Measurements from ENCODE around the gene EFNA5.

DNA sequence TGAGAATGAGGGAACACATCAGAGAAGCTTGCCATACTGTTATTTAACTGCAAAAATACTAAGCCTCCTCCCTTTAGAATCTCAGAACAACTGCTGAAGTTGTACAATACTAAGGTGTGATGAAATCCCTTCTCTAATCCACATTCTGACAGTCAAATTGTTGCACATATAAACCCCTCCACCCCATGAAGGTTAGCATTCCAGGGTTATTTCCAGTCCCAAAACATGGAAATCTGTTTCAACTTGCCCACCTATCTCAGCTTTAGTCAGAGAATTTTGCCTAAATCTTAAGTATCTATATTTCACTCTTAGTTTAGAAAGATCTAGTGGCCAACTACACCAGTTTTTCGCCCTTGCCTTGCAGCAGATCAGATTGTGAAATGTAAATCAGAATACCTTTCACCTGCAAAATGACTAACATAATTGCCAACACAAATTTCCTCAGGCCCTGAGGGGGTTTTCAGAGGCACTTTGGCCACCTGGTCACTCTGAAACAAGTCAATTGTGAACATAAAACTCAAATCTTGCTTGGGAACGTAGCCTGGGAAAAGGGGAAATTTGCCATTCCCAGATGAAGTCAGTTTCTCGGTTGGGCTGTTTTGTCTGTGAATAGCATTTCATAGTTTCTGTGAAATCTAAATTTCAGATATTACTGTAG, 93.9 kb downstream of the EFNA5 start:
- TF ChIP-seq MXI1 (IDR thresholded peaks at IDR 0.05; ENCODE audit: low read depth, low read length) (no peak), NRF1 (IDR thresholded peaks at IDR 0.05; ENCODE audit: low read depth, low read length) (no peak), SMC3 (IDR thresholded peaks at IDR 0.05; ENCODE audit: low read depth, low read length) (no peak), TAF1 (IDR thresholded peaks at IDR 0.05; ENCODE audit: borderline replicate concordance, low read depth, low read length) (no peak), EZH2phosphoT487 (IDR thresholded peaks at IDR 0.05; ENCODE audit: borderline replicate concordance, low read depth) (no peak)
- TF ChIP-seq, protein P1, sequence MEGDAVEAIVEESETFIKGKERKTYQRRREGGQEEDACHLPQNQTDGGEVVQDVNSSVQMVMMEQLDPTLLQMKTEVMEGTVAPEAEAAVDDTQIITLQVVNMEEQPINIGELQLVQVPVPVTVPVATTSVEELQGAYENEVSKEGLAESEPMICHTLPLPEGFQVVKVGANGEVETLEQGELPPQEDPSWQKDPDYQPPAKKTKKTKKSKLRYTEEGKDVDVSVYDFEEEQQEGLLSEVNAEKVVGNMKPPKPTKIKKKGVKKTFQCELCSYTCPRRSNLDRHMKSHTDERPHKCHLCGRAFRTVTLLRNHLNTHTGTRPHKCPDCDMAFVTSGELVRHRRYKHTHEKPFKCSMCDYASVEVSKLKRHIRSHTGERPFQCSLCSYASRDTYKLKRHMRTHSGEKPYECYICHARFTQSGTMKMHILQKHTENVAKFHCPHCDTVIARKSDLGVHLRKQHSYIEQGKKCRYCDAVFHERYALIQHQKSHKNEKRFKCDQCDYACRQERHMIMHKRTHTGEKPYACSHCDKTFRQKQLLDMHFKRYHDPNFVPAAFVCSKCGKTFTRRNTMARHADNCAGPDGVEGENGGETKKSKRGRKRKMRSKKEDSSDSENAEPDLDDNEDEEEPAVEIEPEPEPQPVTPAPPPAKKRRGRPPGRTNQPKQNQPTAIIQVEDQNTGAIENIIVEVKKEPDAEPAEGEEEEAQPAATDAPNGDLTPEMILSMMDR (IDR thresholded peaks at IDR 0.05), result no peak
- TF ChIP-seq, protein P2, sequence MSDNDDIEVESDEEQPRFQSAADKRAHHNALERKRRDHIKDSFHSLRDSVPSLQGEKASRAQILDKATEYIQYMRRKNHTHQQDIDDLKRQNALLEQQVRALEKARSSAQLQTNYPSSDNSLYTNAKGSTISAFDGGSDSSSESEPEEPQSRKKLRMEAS (IDR thresholded peaks at IDR 0.05; ENCODE audit: low read depth), result no peak

Measured in SK-N-SH (cell line).